Panc1 (cell line): ENCODE data around the gene ME1.

Experiments used
- CTCF ChIP-seq: fragments of 450-650 bp; IDR thresholded peaks from 2 replicates; pipeline ENCODE4 v1.5.1; 2017; ENCODE audit warnings: mild to moderate bottlenecking
- REST ChIP-seq, 2 experiments: IDR thresholded peaks; 2 replicates each; pipeline ENCODE4 v1.6.1; 2011 to 2012; ENCODE audit warnings: low read depth in 2 of 2, control low read depth in 1 of 2, low read length in 1 of 2, mild to moderate bottlenecking in 1 of 2, moderate library complexity in 1 of 2; ENCODE audit not compliant: insufficient read depth in 1 of 2
- TCF7L2 ChIP-seq: IDR thresholded peaks from 2 replicates; pipeline ENCODE4 v1.6.1; 2011; ENCODE audit warnings: mild to moderate bottlenecking, low read depth, low read length, inconsistent platforms

GRCh38 chr6:83252719-83253118 lies 178.1 kb downstream of the ME1 start:
- TF ChIP-seq CTCF (no peak), REST (IDR thresholded peaks at IDR 0.05; ENCODE audit: insufficient read depth in 1 of 2, low read depth in 2 of 2, low read length in 1 of 2) (no peak), TCF7L2 (no peak)
